HEK293T (cell line): ENCODE results near the gene TIMM44.
A peak's percentile ranks its signal among the peaks of the same experiment; 100 is the strongest.

ENCODE experiments used
- CTCF ChIA-PET: fragments of 350-600 bp; formaldehyde crosslinking; extraction: SDS; loops from one replicate; lab custom pipeline; 2021; ENCODE audit warnings: antibody characterized with exemption, inconsistent platforms; lab: Yijun Ruan, JAX
- POLR2A ChIA-PET: fragments of 350-600 bp; formaldehyde crosslinking; extraction: SDS; loops from one replicate; lab custom pipeline; 2020; ENCODE audit warnings: antibody characterized with exemption, inconsistent platforms; lab: Yijun Ruan, JAX
- DNase-seq: peaks from one replicate; pipeline ENCODE4 v3.0.0; 2012; ENCODE audit warnings: mixed read lengths; ENCODE audit errors: extremely low spot score
- ARNT ChIP-seq: fragments of 450-650 bp; IDR thresholded peaks from 2 replicates; pipeline ENCODE4 v1.6.1; 2017; ENCODE audit warnings: mild to moderate bottlenecking
- CTBP1 ChIP-seq: fragments of 450-650 bp; IDR thresholded peaks from 2 replicates; pipeline ENCODE4 v1.6.1; 2016; ENCODE audit warnings: borderline replicate concordance
- ELF4 ChIP-seq: fragments of 450-650 bp; IDR thresholded peaks from 2 replicates; pipeline ENCODE4 v1.6.1; 2017; ENCODE audit warnings: antibody characterized with exemption
- FOXA1 ChIP-seq: fragments of 450-650 bp; IDR thresholded peaks from 2 replicates; pipeline ENCODE4 v1.6.1; 2016; ENCODE audit warnings: mild to moderate bottlenecking
- FOXK2 ChIP-seq: fragments of 450-650 bp; IDR thresholded peaks from 2 replicates; pipeline ENCODE4 v1.6.1; 2016; ENCODE audit warnings: mild to moderate bottlenecking
- FOXM1 ChIP-seq: fragments of 450-650 bp; IDR thresholded peaks from 2 replicates; pipeline ENCODE4 v1.6.1; 2017; ENCODE audit warnings: mild to moderate bottlenecking, borderline replicate concordance
- HDGF ChIP-seq: fragments of 450-650 bp; IDR thresholded peaks from 2 replicates; pipeline ENCODE4 v1.6.1; 2017; ENCODE audit warnings: antibody characterized with exemption, borderline replicate concordance
- L3MBTL2 ChIP-seq: fragments of 450-650 bp; conservative IDR thresholded peaks from 2 replicates; pipeline ENCODE4 v1.6.1; 2016; ENCODE audit warnings: mild to moderate bottlenecking
- LEF1 ChIP-seq: fragments of 450-650 bp; IDR thresholded peaks from 2 replicates; pipeline ENCODE4 v1.6.1; 2017; ENCODE audit warnings: mild to moderate bottlenecking, borderline replicate concordance
- NFRKB ChIP-seq: fragments of 450-650 bp; IDR thresholded peaks from 2 replicates; pipeline ENCODE4 v1.6.1; 2016; ENCODE audit warnings: mild to moderate bottlenecking, moderate library complexity
- SP1 ChIP-seq: fragments of 450-650 bp; IDR thresholded peaks from 2 replicates; pipeline ENCODE4 v1.6.1; 2017
- SUZ12 ChIP-seq: fragments of 450-650 bp; IDR thresholded peaks from 2 replicates; pipeline ENCODE4 v1.6.1; 2016; ENCODE audit warnings: mild to moderate bottlenecking
- TARDBP ChIP-seq: fragments of 450-650 bp; IDR thresholded peaks from 2 replicates; pipeline ENCODE4 v1.6.1; 2016
- ZNF384 ChIP-seq: fragments of 450-650 bp; IDR thresholded peaks from 2 replicates; pipeline ENCODE4 v1.6.1; 2016
- TF ChIP-seq, protein P1 (sequence below): fragments of 450-650 bp; IDR thresholded peaks from 2 replicates; pipeline ENCODE4 v1.6.1; 2016

Gene TIMM44

DNA sequence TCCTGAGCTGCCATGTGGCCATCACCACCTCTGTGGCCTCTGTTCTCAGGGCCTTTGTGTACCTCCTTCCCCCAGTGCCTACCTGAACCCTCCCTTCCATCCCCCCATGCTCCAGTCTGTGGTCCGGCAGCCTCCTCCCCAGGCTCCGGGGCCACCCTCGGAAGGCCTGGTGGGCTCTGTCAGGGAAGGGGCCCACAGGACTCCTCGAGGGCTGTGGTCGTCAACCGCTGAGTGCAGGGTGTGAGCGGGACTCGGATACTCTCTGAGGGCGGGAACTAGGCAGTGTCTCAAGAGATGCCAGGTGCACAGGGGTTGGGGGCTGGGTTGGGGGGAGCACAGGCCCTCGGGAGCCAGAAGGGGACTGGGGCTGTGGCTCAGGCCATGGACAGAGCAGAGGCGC, 35.9 kb downstream of the TIMM44 start:
- DNase-seq, result no peak
- POLR2A ChIA-PET, result no interaction called here
- CTCF ChIA-PET, result no interaction called here
- no peak for TF ChIP-seq CTBP1
- TF ChIP-seq HDGF, result no peak
- TF ChIP-seq FOXM1, result no peak
- TF ChIP-seq NFRKB, result no peak
- no peak for TF ChIP-seq FOXA1
- TF ChIP-seq TARDBP, result no peak
- TF ChIP-seq FOXK2, result no peak
- TF ChIP-seq L3MBTL2, result no peak

- TF ChIP-seq FOXK2 (no peak), TARDBP (no peak), ZNF384 (no peak)
- ChIA-PET POLR2A (no interaction called here), CTCF (no interaction called here)
- DNase-seq, result no peak
Measured at GRCh38 chr19:7907122-7907521, 36.3 kb downstream of the TIMM44 start.

GRCh38 chr19:7905859-7906258, 37.6 kb downstream of the TIMM44 start:
- CTCF ChIA-PET, result no interaction called here

DNA sequence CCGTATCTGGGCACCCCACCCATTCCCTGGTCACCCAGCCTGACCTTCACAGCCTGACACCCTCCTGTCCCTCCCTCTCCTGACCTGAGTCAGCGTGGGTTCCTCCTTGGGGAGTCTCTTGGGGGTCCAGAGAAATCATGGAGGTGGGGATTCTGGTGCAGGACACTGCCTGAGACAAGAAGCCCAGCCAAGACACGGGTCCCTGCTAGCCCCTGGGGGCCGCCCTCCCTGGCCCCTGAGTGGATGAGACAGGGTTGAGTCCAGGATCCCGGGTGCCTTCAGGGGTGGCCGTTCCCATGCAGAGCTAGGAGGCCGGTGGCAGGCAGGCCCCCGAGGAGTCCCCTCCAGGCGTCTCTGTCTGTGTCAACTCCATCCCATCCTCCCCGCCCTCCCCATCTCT, 38.2 kb downstream of the TIMM44 start:
- POLR2A ChIA-PET, result no interaction called here
- TF ChIP-seq ELF4 (no peak), TARDBP (no peak), HDGF (no peak), LEF1 (no peak), L3MBTL2 (no peak), SUZ12 (no peak), SP1 (no peak), ARNT (no peak), FOXK2 (no peak), FOXM1 (no peak)
- TF ChIP-seq, protein P1, sequence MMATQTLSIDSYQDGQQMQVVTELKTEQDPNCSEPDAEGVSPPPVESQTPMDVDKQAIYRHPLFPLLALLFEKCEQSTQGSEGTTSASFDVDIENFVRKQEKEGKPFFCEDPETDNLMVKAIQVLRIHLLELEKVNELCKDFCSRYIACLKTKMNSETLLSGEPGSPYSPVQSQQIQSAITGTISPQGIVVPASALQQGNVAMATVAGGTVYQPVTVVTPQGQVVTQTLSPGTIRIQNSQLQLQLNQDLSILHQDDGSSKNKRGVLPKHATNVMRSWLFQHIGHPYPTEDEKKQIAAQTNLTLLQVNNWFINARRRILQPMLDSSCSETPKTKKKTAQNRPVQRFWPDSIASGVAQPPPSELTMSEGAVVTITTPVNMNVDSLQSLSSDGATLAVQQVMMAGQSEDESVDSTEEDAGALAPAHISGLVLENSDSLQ, result no peak
- DNase-seq, result no peak
- CTCF ChIA-PET, result no interaction called here

More at GRCh38 chr19:7905859-7906258, 37.6 kb downstream of the TIMM44 start:
- POLR2A ChIA-PET, result no interaction called here
- TF ChIP-seq ZNF384 (no peak), FOXA1 (no peak), L3MBTL2 (no peak), FOXK2 (no peak), CTBP1 (no peak), NFRKB (no peak), ARNT (no peak), LEF1 (no peak), HDGF (no peak), ELF4 (no peak)
- no peak for DNase-seq

DNA sequence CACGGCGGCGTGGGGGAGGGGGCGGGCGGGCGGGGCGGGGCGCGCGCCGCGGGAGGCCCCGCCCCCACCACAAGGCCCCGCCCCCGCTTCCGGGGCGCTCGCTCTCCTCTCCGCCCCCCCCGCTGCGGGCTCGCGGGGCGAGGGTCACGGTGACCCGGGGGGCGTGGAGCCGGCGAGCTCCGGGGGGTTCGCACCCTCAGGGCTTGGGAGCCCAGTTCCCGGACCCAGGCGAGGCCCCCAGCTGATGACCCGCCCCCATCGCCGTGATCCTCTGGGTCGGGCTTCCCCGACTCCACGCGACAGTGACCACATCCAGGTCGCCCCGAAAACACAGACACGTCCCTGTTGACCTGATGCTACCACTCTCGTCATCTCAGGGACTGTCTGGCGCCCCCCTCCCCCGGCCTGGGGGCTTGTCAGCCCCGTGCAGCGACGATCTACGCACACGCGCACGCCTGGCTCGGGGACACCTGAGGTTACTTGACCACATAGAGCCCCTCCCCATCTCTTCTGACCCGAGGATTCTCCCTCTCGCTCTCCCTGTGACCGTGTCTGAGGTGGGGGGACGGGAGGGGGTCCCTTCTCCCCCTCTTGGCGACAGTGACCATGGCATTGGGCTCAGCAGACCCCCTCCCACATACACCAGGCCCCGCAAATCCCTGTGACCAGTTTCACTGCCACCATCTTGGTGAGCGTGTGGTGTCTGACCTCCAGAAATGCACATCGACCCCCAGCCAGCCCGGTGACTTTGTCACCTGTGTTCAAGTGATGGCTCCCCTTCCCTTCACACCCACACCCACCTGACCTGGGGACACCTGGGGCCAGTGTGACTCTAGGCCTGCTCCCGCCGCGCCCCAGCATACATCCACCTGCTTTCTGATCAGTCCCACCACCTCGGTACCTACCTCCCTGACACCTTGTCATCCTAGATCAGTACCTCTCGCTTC, 39.1 kb downstream of the TIMM44 start:
- POLR2A ChIA-PET, result interaction anchor here (0.7 to 1.9 kb wide), 18 partner anchors 8 to 609 kb away, joined by 3 to 30 read pairs (median 3); partner anchors contain the start of genes LRRC8E, SNAPC2, TGFBR3L and TIMM44
- TF ChIP-seq FOXA1, result no peak
- TF ChIP-seq SUZ12, result no peak
- no peak for TF ChIP-seq TARDBP
- TF ChIP-seq, protein P1, result no peak
- TF ChIP-seq SP1, result no peak
- TF ChIP-seq L3MBTL2, result peak; percentile 30
- DNase-seq, result no peak
- CTCF ChIA-PET, result interaction anchor here (0.6 to 1.2 kb wide), 3 partner anchors 16 to 35 kb away, joined by 3 to 4 read pairs (median 3); partner anchors contain the start of gene SNAPC2

GRCh38 chr19:7903244-7904073, 40.0 kb downstream of the TIMM44 start, which contains the start of gene MAP2K7:
TSS of gene MAP2K7 (plus strand) at chr19:7903877. CDS start at chr19:7903945, 68 bp downstream.
- ChIA-PET POLR2A (interaction anchor here (0.7 to 1.9 kb wide), 20 partner anchors 9 to 610 kb away, joined by 3 to 30 read pairs (median 4); partner anchors contain the start of genes LRRC8E, SNAPC2, TGFBR3L and TIMM44), CTCF (interaction anchor here (0.6 to 1.2 kb wide), 4 partner anchors 17 to 141 kb away, joined by 3 to 4 read pairs (median 3); partner anchors contain the start of gene SNAPC2)
- TF ChIP-seq FOXK2 (no peak), ARNT (no peak), L3MBTL2 (peak; percentile 93)
- DNase-seq, result peak; percentile 99
